ENCODE data around the gene PSMA4. TPM values are rescaled to one million over a fixed set of nuclear protein-coding genes. Genes with fewer than 3 reads are reported as not detected.

PSMA4 gene
- total and polyA plus RNA-seq, 4 donors: 95.3 to 154 (median 120) TPM

GRCh38 chr15:78507831-78508160, 32.4 kb upstream of the PSMA4 start:
- Histone ChIP-seq H3K9me3 (ENCODE audit: control insufficient read depth in 4 of 4, low read length in 3 of 4) (no peaks in the 10 kb centered on the region), H3K27me3 (ENCODE audit: control insufficient read depth in 4 of 4, insufficient read depth in 4 of 4, low read length in 3 of 4) (no peaks in the 10 kb centered on the region), H3K4me3 (ENCODE audit: low read depth in 1 of 3, low read length in 3 of 3) (peak overlapping the region; percentile 67 to 90 (median 87)), H3K4me1 (ENCODE audit: control insufficient read depth in 4 of 4, insufficient read depth in 4 of 4, low read length in 3 of 4) (peaks cover 2 to 14% (median 6%) of the 10 kb centered on the region in 4 donors), H3K36me3 (ENCODE audit: control insufficient read depth in 4 of 4, insufficient read depth in 3 of 4, low read depth in 1 of 4, low read length in 3 of 4) (no peaks in the 10 kb centered on the region), H3K27ac (ENCODE audit: low read depth in 1 of 2, low read length in 2 of 2) (peak overlapping the region in 1 of 2 donors; percentile 43), H3K9ac (ENCODE audit: low read depth in 1 of 2, low read length in 2 of 2) (peak overlapping the region; percentile 48 to 53)
- TF ChIP-seq RXRA (IDR thresholded peaks at IDR 0.05) (no peak), TAF1 (conservative IDR thresholded peaks at IDR 0.05) (no peak), SP1 (IDR thresholded peaks at IDR 0.05) (no peak), FOXA1 (IDR thresholded peaks at IDR 0.05) (no peak), MAX (IDR thresholded peaks at IDR 0.05) (no peak), FOXA2 (IDR thresholded peaks at IDR 0.05) (no peak), GABPA (IDR thresholded peaks at IDR 0.05 in 1 of 2, conservative IDR thresholded peaks at IDR 0.05 in 1 of 2) (no peak), HNF4A (conservative IDR thresholded peaks at IDR 0.05) (no peak), ATF3 (IDR thresholded peaks at IDR 0.05) (no peak)
- TF ChIP-seq, protein P1, sequence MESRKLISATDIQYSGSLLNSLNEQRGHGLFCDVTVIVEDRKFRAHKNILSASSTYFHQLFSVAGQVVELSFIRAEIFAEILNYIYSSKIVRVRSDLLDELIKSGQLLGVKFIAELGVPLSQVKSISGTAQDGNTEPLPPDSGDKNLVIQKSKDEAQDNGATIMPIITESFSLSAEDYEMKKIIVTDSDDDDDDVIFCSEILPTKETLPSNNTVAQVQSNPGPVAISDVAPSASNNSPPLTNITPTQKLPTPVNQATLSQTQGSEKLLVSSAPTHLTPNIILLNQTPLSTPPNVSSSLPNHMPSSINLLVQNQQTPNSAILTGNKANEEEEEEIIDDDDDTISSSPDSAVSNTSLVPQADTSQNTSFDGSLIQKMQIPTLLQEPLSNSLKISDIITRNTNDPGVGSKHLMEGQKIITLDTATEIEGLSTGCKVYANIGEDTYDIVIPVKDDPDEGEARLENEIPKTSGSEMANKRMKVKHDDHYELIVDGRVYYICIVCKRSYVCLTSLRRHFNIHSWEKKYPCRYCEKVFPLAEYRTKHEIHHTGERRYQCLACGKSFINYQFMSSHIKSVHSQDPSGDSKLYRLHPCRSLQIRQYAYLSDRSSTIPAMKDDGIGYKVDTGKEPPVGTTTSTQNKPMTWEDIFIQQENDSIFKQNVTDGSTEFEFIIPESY (IDR thresholded peaks at IDR 0.05): no peak
- TF ChIP-seq, protein P2, sequence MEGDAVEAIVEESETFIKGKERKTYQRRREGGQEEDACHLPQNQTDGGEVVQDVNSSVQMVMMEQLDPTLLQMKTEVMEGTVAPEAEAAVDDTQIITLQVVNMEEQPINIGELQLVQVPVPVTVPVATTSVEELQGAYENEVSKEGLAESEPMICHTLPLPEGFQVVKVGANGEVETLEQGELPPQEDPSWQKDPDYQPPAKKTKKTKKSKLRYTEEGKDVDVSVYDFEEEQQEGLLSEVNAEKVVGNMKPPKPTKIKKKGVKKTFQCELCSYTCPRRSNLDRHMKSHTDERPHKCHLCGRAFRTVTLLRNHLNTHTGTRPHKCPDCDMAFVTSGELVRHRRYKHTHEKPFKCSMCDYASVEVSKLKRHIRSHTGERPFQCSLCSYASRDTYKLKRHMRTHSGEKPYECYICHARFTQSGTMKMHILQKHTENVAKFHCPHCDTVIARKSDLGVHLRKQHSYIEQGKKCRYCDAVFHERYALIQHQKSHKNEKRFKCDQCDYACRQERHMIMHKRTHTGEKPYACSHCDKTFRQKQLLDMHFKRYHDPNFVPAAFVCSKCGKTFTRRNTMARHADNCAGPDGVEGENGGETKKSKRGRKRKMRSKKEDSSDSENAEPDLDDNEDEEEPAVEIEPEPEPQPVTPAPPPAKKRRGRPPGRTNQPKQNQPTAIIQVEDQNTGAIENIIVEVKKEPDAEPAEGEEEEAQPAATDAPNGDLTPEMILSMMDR (IDR thresholded peaks at IDR 0.05; ENCODE audit: low read depth, low read length, missing input control): no peak
- no peak for DNase-seq (ENCODE audit: low spot score)
- WGBS: under 1% methylated on average over 13 of the region's 13 CpGs

GRCh38 chr15:78508272-78508671, 32.0 kb upstream of the PSMA4 start:
- no peak for DNase-seq (ENCODE audit: low spot score)
- WGBS: 40% methylated on average over 6 of the region's 6 CpGs
- Histone ChIP-seq H3K4me3 (ENCODE audit: low read depth in 1 of 3, low read length in 3 of 3) (peak overlapping the region; percentile 67 to 90 (median 87)), H3K9me3 (ENCODE audit: control insufficient read depth in 4 of 4, low read length in 3 of 4) (no peaks in the 10 kb centered on the region), H3K36me3 (ENCODE audit: control insufficient read depth in 4 of 4, insufficient read depth in 3 of 4, low read depth in 1 of 4, low read length in 3 of 4) (no peaks in the 10 kb centered on the region), H3K9ac (ENCODE audit: low read depth in 1 of 2, low read length in 2 of 2) (peak overlapping the region in 1 of 2 donors; percentile 48), H3K27ac (ENCODE audit: low read depth in 1 of 2, low read length in 2 of 2) (no peak overlapping the region), H3K4me1 (ENCODE audit: control insufficient read depth in 4 of 4, insufficient read depth in 4 of 4, low read length in 3 of 4) (peaks cover 2 to 14% (median 6%) of the 10 kb centered on the region in 4 donors), H3K27me3 (ENCODE audit: control insufficient read depth in 4 of 4, insufficient read depth in 4 of 4, low read length in 3 of 4) (no peaks in the 10 kb centered on the region)
- TF ChIP-seq SP1 (IDR thresholded peaks at IDR 0.05) (no peak), HNF4A (conservative IDR thresholded peaks at IDR 0.05) (no peak), FOXA2 (IDR thresholded peaks at IDR 0.05) (no peak), MAX (IDR thresholded peaks at IDR 0.05) (no peak), RAD21 (IDR thresholded peaks at IDR 0.05) (no peak), JUND (IDR thresholded peaks at IDR 0.05) (no peak), RXRA (IDR thresholded peaks at IDR 0.05) (no peak), NR2F2 (IDR thresholded peaks at IDR 0.05) (no peak)
- TF ChIP-seq, protein P2 (IDR thresholded peaks at IDR 0.05; ENCODE audit: low read depth, low read length, missing input control): no peak
- TF ChIP-seq, protein P3, sequence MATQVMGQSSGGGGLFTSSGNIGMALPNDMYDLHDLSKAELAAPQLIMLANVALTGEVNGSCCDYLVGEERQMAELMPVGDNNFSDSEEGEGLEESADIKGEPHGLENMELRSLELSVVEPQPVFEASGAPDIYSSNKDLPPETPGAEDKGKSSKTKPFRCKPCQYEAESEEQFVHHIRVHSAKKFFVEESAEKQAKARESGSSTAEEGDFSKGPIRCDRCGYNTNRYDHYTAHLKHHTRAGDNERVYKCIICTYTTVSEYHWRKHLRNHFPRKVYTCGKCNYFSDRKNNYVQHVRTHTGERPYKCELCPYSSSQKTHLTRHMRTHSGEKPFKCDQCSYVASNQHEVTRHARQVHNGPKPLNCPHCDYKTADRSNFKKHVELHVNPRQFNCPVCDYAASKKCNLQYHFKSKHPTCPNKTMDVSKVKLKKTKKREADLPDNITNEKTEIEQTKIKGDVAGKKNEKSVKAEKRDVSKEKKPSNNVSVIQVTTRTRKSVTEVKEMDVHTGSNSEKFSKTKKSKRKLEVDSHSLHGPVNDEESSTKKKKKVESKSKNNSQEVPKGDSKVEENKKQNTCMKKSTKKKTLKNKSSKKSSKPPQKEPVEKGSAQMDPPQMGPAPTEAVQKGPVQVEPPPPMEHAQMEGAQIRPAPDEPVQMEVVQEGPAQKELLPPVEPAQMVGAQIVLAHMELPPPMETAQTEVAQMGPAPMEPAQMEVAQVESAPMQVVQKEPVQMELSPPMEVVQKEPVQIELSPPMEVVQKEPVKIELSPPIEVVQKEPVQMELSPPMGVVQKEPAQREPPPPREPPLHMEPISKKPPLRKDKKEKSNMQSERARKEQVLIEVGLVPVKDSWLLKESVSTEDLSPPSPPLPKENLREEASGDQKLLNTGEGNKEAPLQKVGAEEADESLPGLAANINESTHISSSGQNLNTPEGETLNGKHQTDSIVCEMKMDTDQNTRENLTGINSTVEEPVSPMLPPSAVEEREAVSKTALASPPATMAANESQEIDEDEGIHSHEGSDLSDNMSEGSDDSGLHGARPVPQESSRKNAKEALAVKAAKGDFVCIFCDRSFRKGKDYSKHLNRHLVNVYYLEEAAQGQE (IDR thresholded peaks at IDR 0.05): no peak
